ENCODE data around the gene SCN4A. TPM values are rescaled to one million over a fixed set of nuclear protein-coding genes. Genes with fewer than 3 reads are reported as not detected.
A peak's percentile ranks its signal among the peaks of the same experiment; 100 is the strongest.
"Not testable (repeated sequence)": the region's sequence is repeated elsewhere in the genome, so short reads cannot be mapped to it uniquely, and the experiment has no call there.

SCN4A gene
- total and polyA plus RNA-seq, 4 experiments from 2014 or later, result 0.17 to 0.30 TPM; not detected in 2

- peaks cover 2 to 10% (median 8%) of the 10 kb centered on the region in 8 donors for H3K9me3 Mint-ChIP-seq
- H3K27ac Mint-ChIP-seq, result peak overlapping the region in 5 of 7 donors; percentile 53 to 98 (median 75)
- Histone ChIP-seq H3K9me3 (ENCODE audit: control insufficient read depth in 1 of 2, low read length in 2 of 2) (no peaks in the 10 kb centered on the region), H3K36me3 (ENCODE audit: insufficient read depth, low read length) (no peaks in the 10 kb centered on the region), H3K27me3 (ENCODE audit: insufficient read depth, low read length) (no peaks in the 10 kb centered on the region), H3K27ac (ENCODE audit: low read depth, low read length) (no peak overlapping the region), H3K4me1 (ENCODE audit: insufficient read depth, low read length) (peaks cover 34% of the 10 kb centered on the region), H3K4me3 (ENCODE audit: low read length in 2 of 2) (no peak overlapping the region)
- peaks cover 26 to 48% (median 35%) of the 10 kb centered on the region in 4 donors for H3K4me1 Mint-ChIP-seq
- ChIA-PET CTCF (ENCODE audit: partially characterized antibody) (interaction anchor here (0.7 to 32.9 kb wide), 11 partner anchors 9 to 315 kb away, joined by 3 to 556 read pairs (median 5); partner anchors contain the start of genes GH1, ICAM2 and PRR29), POLR2A (ENCODE audit: partially characterized antibody) (interaction anchor here (2.8 to 4.9 kb wide), 2 partner anchors 8 to 39 kb away, joined by 14 to 32 read pairs; no protein-coding TSS in a partner anchor)
- H3K4me3 Mint-ChIP-seq, result peak overlapping the region in 1 of 8 donors; percentile 25
- intact Hi-C loops (cut with micrococcal nuclease), result loop anchor here (5.0 kb wide), 1 partner anchor 40 kb away; no protein-coding TSS in a partner anchor
- H3K27me3 Mint-ChIP-seq, result peaks cover 0 to 2% of the 10 kb centered on the region in 2 donors
- DNase-seq, result no peak
- peaks cover 2 to 4% of the 10 kb centered on the region in 2 donors for H3K36me3 Mint-ChIP-seq
Observed at GRCh38 chr17:63986821-63987220, 14.1 kb upstream of the SCN4A start.

GRCh38 chr17:63985387-63986140 lies 12.8 kb upstream of the SCN4A start:
- peak overlapping the region in 5 of 8 donors; percentile 10 to 86 (median 47) for H3K4me3 Mint-ChIP-seq
- peaks cover 0 to 2% of the 10 kb centered on the region in 2 donors for H3K27me3 Mint-ChIP-seq
- H3K4me1 Mint-ChIP-seq, result peaks cover 21 to 37% (median 27%) of the 10 kb centered on the region in 4 donors
- no peaks in the 10 kb centered on the region for H3K36me3 ChIP-seq (ENCODE audit: insufficient read depth, low read length)
- H3K4me1 ChIP-seq (ENCODE audit: insufficient read depth, low read length), result peaks cover 25% of the 10 kb centered on the region
- peaks cover 2 to 4% of the 10 kb centered on the region in 2 donors for H3K36me3 Mint-ChIP-seq
- DNase-seq, result no peak
- H3K9me3 ChIP-seq (ENCODE audit: control insufficient read depth in 1 of 2, low read length in 2 of 2), result no peaks in the 10 kb centered on the region
- intact Hi-C loops (cut with micrococcal nuclease), result loop anchor here (5.0 kb wide), 1 partner anchor 38 kb away; no protein-coding TSS in a partner anchor
- ChIA-PET POLR2A (ENCODE audit: partially characterized antibody) (interaction anchor here (0.8 to 4.9 kb wide), 15 partner anchors 9 to 160 kb away, joined by 3 to 37 read pairs (median 5); partner anchors contain the start of genes CD79B, ERN1, ICAM2 and PRR29), CTCF (ENCODE audit: partially characterized antibody) (interaction anchor here (1.1 to 32.9 kb wide), 13 partner anchors 10 to 150 kb away, joined by 3 to 556 read pairs (median 6); partner anchors contain the start of genes GH1 and ICAM2)
- H3K9me3 Mint-ChIP-seq, result peaks cover 2 to 14% (median 8%) of the 10 kb centered on the region in 8 donors
- H3K27ac Mint-ChIP-seq, result peak overlapping the region; percentile 61 to 98 (median 87)
- no peaks in the 10 kb centered on the region for H3K27me3 ChIP-seq (ENCODE audit: insufficient read depth, low read length)
- H3K4me3 ChIP-seq (ENCODE audit: low read length in 2 of 2), result no peak overlapping the region
- no peak overlapping the region for H3K27ac ChIP-seq (ENCODE audit: low read depth, low read length)

GRCh38 chr17:63984651-63985386 lies 12.1 kb upstream of the SCN4A start:
- CTCF ChIA-PET (ENCODE audit: partially characterized antibody), result interaction anchor here (1.0 to 32.9 kb wide), 13 partner anchors 9 to 151 kb away, joined by 3 to 556 read pairs (median 6); partner anchors contain the start of genes GH1 and ICAM2

GRCh38 chr17:63984236-63984635 lies 11.5 kb upstream of the SCN4A start:
- H3K27ac ChIP-seq (ENCODE audit: low read depth, low read length), result no peak overlapping the region
- DNase-seq, result no peak
- H3K27me3 Mint-ChIP-seq, result peaks cover 0 to 2% of the 10 kb centered on the region in 2 donors
- H3K9me3 Mint-ChIP-seq, result peaks cover 2 to 14% (median 8%) of the 10 kb centered on the region in 8 donors
- intact Hi-C loops (cut with micrococcal nuclease), result no loop called here
- peaks cover 2 to 4% of the 10 kb centered on the region in 2 donors for H3K36me3 Mint-ChIP-seq
- peak overlapping the region in 1 of 8 donors; percentile 39 for H3K4me3 Mint-ChIP-seq
- H3K4me1 Mint-ChIP-seq, result peaks cover 12 to 24% (median 17%) of the 10 kb centered on the region in 4 donors
- H3K27me3 ChIP-seq (ENCODE audit: insufficient read depth, low read length), result no peaks in the 10 kb centered on the region
- H3K4me1 ChIP-seq (ENCODE audit: insufficient read depth, low read length), result peaks cover 15% of the 10 kb centered on the region
- no peaks in the 10 kb centered on the region for H3K9me3 ChIP-seq (ENCODE audit: control insufficient read depth in 1 of 2, low read length in 2 of 2)
- no peak overlapping the region for H3K4me3 ChIP-seq (ENCODE audit: low read length in 2 of 2)
- no peaks in the 10 kb centered on the region for H3K36me3 ChIP-seq (ENCODE audit: insufficient read depth, low read length)
- POLR2A ChIA-PET (ENCODE audit: partially characterized antibody), result interaction anchor here (1.3 to 4.9 kb wide), 8 partner anchors 9 to 162 kb away, joined by 5 to 37 read pairs (median 12); partner anchors contain the start of genes ICAM2 and PRR29
- CTCF ChIA-PET (ENCODE audit: partially characterized antibody), result interaction anchor here (1.0 to 32.9 kb wide), 6 partner anchors 11 to 79 kb away, joined by 3 to 556 read pairs (median 13); partner anchors contain the start of genes GH1 and ICAM2
- H3K27ac Mint-ChIP-seq, result peak overlapping the region in 1 of 7 donors; percentile 98

More at GRCh38 chr17:63984651-63985386, 12.1 kb upstream of the SCN4A start:
- Histone ChIP-seq H3K4me1 (ENCODE audit: insufficient read depth, low read length) (peaks cover 18% of the 10 kb centered on the region), H3K27ac (ENCODE audit: low read depth, low read length) (no peak overlapping the region), H3K9me3 (ENCODE audit: control insufficient read depth in 1 of 2, low read length in 2 of 2) (no peaks in the 10 kb centered on the region), H3K4me3 (ENCODE audit: low read length in 2 of 2) (no peak overlapping the region), H3K27me3 (ENCODE audit: insufficient read depth, low read length) (no peaks in the 10 kb centered on the region), H3K36me3 (ENCODE audit: insufficient read depth, low read length) (no peaks in the 10 kb centered on the region)
- Mint-ChIP-seq H3K27me3 (peaks cover 0 to 2% of the 10 kb centered on the region in 2 donors), H3K9me3 (peaks cover 2 to 14% (median 8%) of the 10 kb centered on the region in 8 donors), H3K4me1 (peaks cover 16 to 29% (median 19%) of the 10 kb centered on the region in 4 donors), H3K36me3 (peaks cover 2 to 4% of the 10 kb centered on the region in 2 donors), H3K4me3 (peak overlapping the region in 5 of 8 donors; percentile 10 to 86 (median 47)), H3K27ac (peak overlapping the region; percentile 61 to 98 (median 87))
- peak; percentile 46 to 86 (median 70) for DNase-seq
- POLR2A ChIA-PET (ENCODE audit: partially characterized antibody), result interaction anchor here (0.8 to 4.9 kb wide), 15 partner anchors 9 to 161 kb away, joined by 3 to 37 read pairs (median 5); partner anchors contain the start of genes CD79B, ERN1, ICAM2 and PRR29
- intact Hi-C loops (cut with micrococcal nuclease), result loop anchor here (5.0 kb wide), 1 partner anchor 38 kb away; no protein-coding TSS in a partner anchor

- Mint-ChIP-seq H3K4me1 (peaks cover 12 to 24% (median 17%) of the 10 kb centered on the region in 4 donors), H3K27ac (no peak overlapping the region), H3K9me3 (peaks cover 2 to 14% (median 8%) of the 10 kb centered on the region in 8 donors), H3K27me3 (peaks cover 0 to 2% of the 10 kb centered on the region in 2 donors), H3K4me3 (no peak overlapping the region), H3K36me3 (peaks cover 2 to 4% of the 10 kb centered on the region in 2 donors)
- Histone ChIP-seq H3K27me3 (ENCODE audit: insufficient read depth, low read length) (no peaks in the 10 kb centered on the region), H3K4me3 (ENCODE audit: low read length in 2 of 2) (no peak overlapping the region), H3K4me1 (ENCODE audit: insufficient read depth, low read length) (peaks cover 15% of the 10 kb centered on the region), H3K36me3 (ENCODE audit: insufficient read depth, low read length) (no peaks in the 10 kb centered on the region), H3K27ac (ENCODE audit: low read depth, low read length) (no peak overlapping the region), H3K9me3 (ENCODE audit: control insufficient read depth in 1 of 2, low read length in 2 of 2) (no peaks in the 10 kb centered on the region)
- ChIA-PET CTCF (ENCODE audit: partially characterized antibody) (interaction anchor here (0.7 to 32.9 kb wide), 6 partner anchors 9 to 78 kb away, joined by 3 to 556 read pairs (median 4); partner anchors contain the start of genes CD79B and ICAM2), POLR2A (ENCODE audit: partially characterized antibody) (interaction anchor here (0.9 to 3.3 kb wide), 2 partner anchors 9 to 38 kb away, joined by 3 to 37 read pairs; partner anchors contain the start of gene ICAM2)
- no peak for DNase-seq
- intact Hi-C loops (cut with micrococcal nuclease), result no loop called here
Observed at GRCh38 chr17:63983320-63983719, 10.6 kb upstream of the SCN4A start.

GRCh38 chr17:63982641-63983040 lies 9.9 kb upstream of the SCN4A start:
- H3K27ac ChIP-seq (ENCODE audit: low read depth, low read length); H3K36me3 Mint-ChIP-seq; H3K27me3 ChIP-seq (ENCODE audit: insufficient read depth, low read length); H3K4me3 ChIP-seq (ENCODE audit: low read length in 2 of 2); H3K9me3 ChIP-seq (ENCODE audit: control insufficient read depth in 1 of 2, low read length in 2 of 2); H3K4me3 Mint-ChIP-seq; DNase-seq; H3K36me3 ChIP-seq (ENCODE audit: insufficient read depth, low read length); H3K27me3 Mint-ChIP-seq; intact Hi-C loops (cut with micrococcal nuclease): not testable (repeated sequence)
- H3K9me3 Mint-ChIP-seq, result peaks cover 2 to 14% (median 8%) of the 10 kb centered on the region in 8 donors
- POLR2A ChIA-PET (ENCODE audit: partially characterized antibody), result interaction anchor here (0.9 kb wide), 1 partner anchor 10 kb away, joined by 3 read pairs; no protein-coding TSS in a partner anchor
- H3K4me1 Mint-ChIP-seq, result peaks cover 12 to 22% (median 17%) of the 10 kb centered on the region in 4 donors
- CTCF ChIA-PET (ENCODE audit: partially characterized antibody), result interaction anchor here (1.2 to 32.9 kb wide), 4 partner anchors 8 to 78 kb away, joined by 3 to 556 read pairs (median 8); partner anchors contain the start of gene ICAM2
- peaks cover 15% of the 10 kb centered on the region for H3K4me1 ChIP-seq (ENCODE audit: insufficient read depth, low read length)
- H3K27ac Mint-ChIP-seq, result peak overlapping the region in 1 of 7 donors; percentile 3

All from CD4-positive, alpha-beta memory T cell (primary cell).